ENCODE measurements around the gene MTHFD2L. TPM values are rescaled to one million over a fixed set of nuclear protein-coding genes. Genes with fewer than 3 reads are reported as not detected.
"Not testable (repeated sequence)": the region's sequence is repeated elsewhere in the genome, so short reads cannot be mapped to it uniquely, and the experiment has no call there.

Gene MTHFD2L
- total RNA-seq, 2 donors from 2014 or later: 9.5 to 12.6 TPM

- TF ChIP-seq CTCF (IDR thresholded peaks at IDR 0.05): no peak
- Histone ChIP-seq H3K4me3 (no peak overlapping the region), H3K36me3 (no peaks in the 10 kb centered on the region), H3K9me3 (no peaks in the 10 kb centered on the region), H3K27me3 (no peaks in the 10 kb centered on the region), H3K4me1 (no peaks in the 10 kb centered on the region), H3K27ac (no peak overlapping the region), H3K9ac (ENCODE audit: low read depth in 2 of 2, low read length in 2 of 2) (no peak overlapping the region)
- DNase-seq: no peak
- intact Hi-C loops (cut with DNase I): no loop called here
These were observed 47.6 kb downstream of the MTHFD2L start for GRCh38 chr4:74205559-74205958.

GRCh38 chr4:74206088-74206825, 48.3 kb downstream of the MTHFD2L start:
- intact Hi-C loops (cut with DNase I): no loop called here
- H3K27ac ChIP-seq: no peak overlapping the region

GRCh38 chr4:74214457-74215159, 56.7 kb downstream of the MTHFD2L start:
- H3K9ac ChIP-seq (ENCODE audit: low read depth in 2 of 2, low read length in 2 of 2); intact Hi-C loops (cut with DNase I); H3K9me3 ChIP-seq; H3K4me3 ChIP-seq; H3K27ac ChIP-seq; H3K27me3 ChIP-seq; H3K36me3 ChIP-seq; H3K4me1 ChIP-seq: not testable (repeated sequence)
- DNase-seq: peak; percentile 53

More at GRCh38 chr4:74206088-74206825, 48.3 kb downstream of the MTHFD2L start:
- H3K9me3 ChIP-seq: no peaks in the 10 kb centered on the region
- no peak for DNase-seq
- no peak for TF ChIP-seq CTCF (IDR thresholded peaks at IDR 0.05)
- no peak overlapping the region for H3K4me3 ChIP-seq
- H3K27me3 ChIP-seq: no peaks in the 10 kb centered on the region
- H3K4me1 ChIP-seq: no peaks in the 10 kb centered on the region
- H3K9ac ChIP-seq (ENCODE audit: low read depth in 2 of 2, low read length in 2 of 2): no peak overlapping the region
- no peaks in the 10 kb centered on the region for H3K36me3 ChIP-seq

GRCh38 chr4:74215236-74215635, 57.3 kb downstream of the MTHFD2L start:
- H3K27ac ChIP-seq; H3K9ac ChIP-seq (ENCODE audit: low read depth in 2 of 2, low read length in 2 of 2); H3K9me3 ChIP-seq; H3K4me3 ChIP-seq; DNase-seq; H3K27me3 ChIP-seq; H3K4me1 ChIP-seq; intact Hi-C loops (cut with DNase I); H3K36me3 ChIP-seq: not testable (repeated sequence)

GRCh38 chr4:74217365-74217764, 59.4 kb downstream of the MTHFD2L start:
- Histone ChIP-seq H3K9ac (ENCODE audit: low read depth in 2 of 2, low read length in 2 of 2) (no peak overlapping the region), H3K27ac (no peak overlapping the region), H3K4me3 (no peak overlapping the region), H3K9me3 (no peaks in the 10 kb centered on the region), H3K27me3 (no peaks in the 10 kb centered on the region), H3K4me1 (peaks cover 3% of the 10 kb centered on the region), H3K36me3 (no peaks in the 10 kb centered on the region)
- no peak for TF ChIP-seq CTCF (IDR thresholded peaks at IDR 0.05)
- intact Hi-C loops (cut with DNase I): no loop called here
- DNase-seq: no peak

- TF ChIP-seq CTCF (IDR thresholded peaks at IDR 0.05): no peak
- no peaks in the 10 kb centered on the region for H3K27me3 ChIP-seq
- peaks cover 3% of the 10 kb centered on the region for H3K4me1 ChIP-seq
- intact Hi-C loops (cut with DNase I): no loop called here
- H3K4me3 ChIP-seq: no peak overlapping the region
- no peaks in the 10 kb centered on the region for H3K36me3 ChIP-seq
- H3K9me3 ChIP-seq: no peaks in the 10 kb centered on the region
- H3K27ac ChIP-seq: no peak overlapping the region
- no peak for DNase-seq
- no peak overlapping the region for H3K9ac ChIP-seq (ENCODE audit: low read depth in 2 of 2, low read length in 2 of 2)
These were observed 60.3 kb downstream of the MTHFD2L start for GRCh38 chr4:74218201-74218600.
